A549 (cell line): ENCODE measurements around the gene STX16. TPM values are rescaled to one million over a fixed set of nuclear protein-coding genes. Genes with fewer than 3 reads are reported as not detected.

ENCODE experiments used
- ATAC-seq, 2 experiments: fragments of 200-7000 bp in 1 of 2; fragments of >200 bp in 1 of 2; cut with Nextera tagmentation in 1 of 2; cut with Tn5 transposase in 1 of 2; 3 replicates each; pipeline versions ENCODE4 v1.8.0 to v1.9.1; 2018 to 2020; ENCODE audit warnings: mild to moderate bottlenecking in 1 of 2, moderate library complexity in 1 of 2
- CTCF ChIA-PET: fragments of 300-600 bp; sonication (Branson Sonifier 250); formaldehyde crosslinking; extraction: SDS; loops from one replicate; lab custom pipeline; 2021; ENCODE audit warnings: antibody characterized with exemption, inconsistent platforms; lab: Yijun Ruan, JAX
- POLR2A ChIA-PET: fragments of 350-600 bp; formaldehyde crosslinking; extraction: SDS; loops from one replicate; lab custom pipeline; 2021; ENCODE audit warnings: antibody characterized with exemption, inconsistent platforms; lab: Yijun Ruan, JAX
- DNase-seq, 2 experiments: peaks; one replicate each; pipeline versions ENCODE4 v3.0.0 to v3.0.0-alpha.2; 2011 to 2016; ENCODE audit warnings: low read depth in 1 of 2, low spot score in 1 of 2
- FAIRE-seq: peaks from 2 replicates; lab custom pipeline; 2011; peaks lifted over from hg19 to GRCh38; lab: Jason Lieb, UNC
- H3K27ac ChIP-seq, 2 experiments: fragments of >200 bp; sonication (Bioruptor Twin); formaldehyde crosslinking; 3 replicates each; pipeline ENCODE4 v1.5.1; 2016 to 2017
- H3K4me1 ChIP-seq: fragments of >200 bp; sonication (Bioruptor Twin); formaldehyde crosslinking; 3 replicates; pipeline ENCODE4 v1.6.1; 2016
- H3K4me2 ChIP-seq: fragments of >200 bp; sonication (Bioruptor Twin); formaldehyde crosslinking; 3 replicates; pipeline ENCODE4 v1.6.1; 2016
- H3K4me3 ChIP-seq: fragments of >200 bp; sonication (Bioruptor Twin); formaldehyde crosslinking; 3 replicates; pipeline ENCODE4 v1.5.1; 2016
- H3K9me3 ChIP-seq: fragments of >200 bp; sonication (Bioruptor Twin); formaldehyde crosslinking; 3 replicates; pipeline ENCODE4 v1.6.1; 2016
- BHLHE40 ChIP-seq: IDR thresholded peaks from 2 replicates; pipeline ENCODE4 v1.6.1; 2012; ENCODE audit warnings: low read depth, low read length, inconsistent platforms
- CBX8 ChIP-seq: fragments of 200-600 bp; sonication (generic); IDR thresholded peaks from 2 replicates; pipeline ENCODE4 v1.6.1; 2016
- EHF ChIP-seq: fragments of 250-450 bp; sonication (Bioruptor Pico); IDR thresholded peaks from 2 replicates; pipeline ENCODE4 v1.5.0; 2020; ENCODE audit warnings: mild to moderate bottlenecking
- EP300 ChIP-seq, 2 experiments: fragments of >200 bp; sonication (Bioruptor Twin); formaldehyde crosslinking; IDR thresholded peaks; 2 replicates in 1 of 2; 3 replicates in 1 of 2; pipeline ENCODE4 v1.6.1; 2016 to 2017
- FOSB ChIP-seq: fragments of 250-450 bp; sonication (Bioruptor Pico); IDR thresholded peaks from 2 replicates; pipeline ENCODE4 v1.5.0; 2020; ENCODE audit warnings: mild to moderate bottlenecking, moderate library complexity
- HEYL ChIP-seq: fragments of 250-450 bp; sonication (Bioruptor Pico); IDR thresholded peaks from 2 replicates; pipeline ENCODE4 v1.8.0; 2021; ENCODE audit warnings: mild to moderate bottlenecking, moderate library complexity
- HMGXB4 ChIP-seq: fragments of 250-450 bp; sonication (Bioruptor Pico); IDR thresholded peaks from 2 replicates; pipeline ENCODE4 v1.5.0; 2021; ENCODE audit warnings: mild to moderate bottlenecking, moderate library complexity, borderline replicate concordance
- HOXB13 ChIP-seq: fragments of 250-450 bp; sonication (Bioruptor Pico); IDR thresholded peaks from 2 replicates; pipeline ENCODE4 v1.5.0; 2020; ENCODE audit warnings: low read depth, mild to moderate bottlenecking, moderate library complexity
- JUN ChIP-seq, 2 experiments: fragments of >200 bp; sonication (Bioruptor Twin); formaldehyde crosslinking; IDR thresholded peaks; 2 replicates in 1 of 2; 3 replicates in 1 of 2; pipeline ENCODE4 v1.6.1; 2016 to 2017
- MAFK ChIP-seq: fragments of 450-650 bp; IDR thresholded peaks from 2 replicates; pipeline ENCODE4 v1.6.1; 2014; ENCODE audit not compliant: partially characterized antibody
- MYC ChIP-seq: IDR thresholded peaks from 2 replicates; pipeline ENCODE4 v1.6.1; 2012; ENCODE audit warnings: mild to moderate bottlenecking, inconsistent platforms, low read length, improper control_type of control experiment, borderline replicate concordance
- NFE2L2 ChIP-seq: fragments of 150-350 bp; conservative IDR thresholded peaks from 2 replicates; pipeline ENCODE4 v1.6.1; 2014; ENCODE audit warnings: low read length
- NPAS2 ChIP-seq: fragments of 250-450 bp; sonication (Bioruptor Pico); IDR thresholded peaks from 2 replicates; pipeline ENCODE4 v1.8.0; 2022; ENCODE audit warnings: mild to moderate bottlenecking, moderate library complexity, borderline replicate concordance
- NR3C1 ChIP-seq: fragments of >200 bp; sonication (Bioruptor Twin); formaldehyde crosslinking; IDR thresholded peaks from 3 replicates; pipeline ENCODE4 v1.6.1; 2017
- POLR2A ChIP-seq: IDR thresholded peaks from 2 replicates; pipeline ENCODE4 v1.6.1; 2012; ENCODE audit warnings: mild to moderate bottlenecking, low read length
- POLR2AphosphoS2 ChIP-seq: conservative IDR thresholded peaks from 2 replicates; pipeline ENCODE4 v1.6.1; 2012; ENCODE audit warnings: low read length, improper control_type of control experiment, inconsistent platforms
- RAD21 ChIP-seq, 2 experiments: fragments of >200 bp in 1 of 2; sonication (Bioruptor Twin) in 1 of 2; formaldehyde crosslinking in 1 of 2; IDR thresholded peaks in 1 of 2; conservative IDR thresholded peaks in 1 of 2; 2 replicates in 1 of 2; 3 replicates in 1 of 2; pipeline ENCODE4 v1.6.1; 2012 to 2018; ENCODE audit warnings: inconsistent platforms in 1 of 2
- RARB ChIP-seq: fragments of 250-450 bp; sonication (Bioruptor Pico); IDR thresholded peaks from 2 replicates; pipeline ENCODE4 v1.8.0; 2021; ENCODE audit warnings: mild to moderate bottlenecking, moderate library complexity
- REST ChIP-seq: fragments of 200-600 bp; sonication (generic); IDR thresholded peaks from 2 replicates; pipeline ENCODE4 v1.6.1; 2016; ENCODE audit warnings: antibody characterized with exemption, mild to moderate bottlenecking, moderate library complexity
- SMC3 ChIP-seq: fragments of >200 bp; sonication (Bioruptor Twin); formaldehyde crosslinking; IDR thresholded peaks from 3 replicates; pipeline ENCODE4 v1.6.1; 2018; ENCODE audit warnings: inconsistent platforms
- SREBF2 ChIP-seq: fragments of 450-650 bp; IDR thresholded peaks from 2 replicates; pipeline ENCODE4 v1.6.1; 2014; ENCODE audit warnings: mild to moderate bottlenecking, moderate library complexity
- TP53 ChIP-seq: fragments of 250-450 bp; sonication (Bioruptor Pico); IDR thresholded peaks from 2 replicates; pipeline ENCODE4 v1.5.0; 2021; ENCODE audit warnings: mild to moderate bottlenecking, moderate library complexity
- WGBS: methylation state at CpG from one replicate; pipeline ENCODE4 v1.1.6; 2017; ENCODE audit errors: missing lambda C conversion rate; 5-methylcytosine and 5-hydroxymethylcytosine counted together
- polyA plus RNA-seq, 4 experiments: library from polyadenylated mRNA; depleted of rRNA in 3 of 4; stranded (reverse); fragments of >200 nt; fragmentation: RNase III in 1 of 4; extraction: RNeasy Plus Mini Kit Qiagen cat#74134 plus additional on column Dnase treatment in 1 of 4; gene quantifications; 2 replicates in 3 of 4; 3 replicates in 1 of 4; pipeline ENCODE4 v1.2.3, GENCODE V29; 2011 to 2017
- TF ChIP-seq, protein P1 (sequence below): IDR thresholded peaks from 2 replicates; pipeline ENCODE4 v1.6.1; 2012; ENCODE audit warnings: low read depth, borderline replicate concordance
- TF ChIP-seq, protein P2 (sequence below): fragments of >200 bp; sonication (Bioruptor Twin); formaldehyde crosslinking; IDR thresholded peaks from 3 replicates; pipeline ENCODE4 v1.5.1; 2016
- TF ChIP-seq, protein P3 (sequence below): fragments of 150-350 bp; IDR thresholded peaks from 2 replicates; pipeline ENCODE4 v1.6.1; 2014; ENCODE audit warnings: low read depth, mild to moderate bottlenecking, low read length

STX16 gene
- polyA plus RNA-seq, 2 of the 4 experiments (the other 2 are of a cell fraction) = 68.5 to 71.6 TPM

DNA sequence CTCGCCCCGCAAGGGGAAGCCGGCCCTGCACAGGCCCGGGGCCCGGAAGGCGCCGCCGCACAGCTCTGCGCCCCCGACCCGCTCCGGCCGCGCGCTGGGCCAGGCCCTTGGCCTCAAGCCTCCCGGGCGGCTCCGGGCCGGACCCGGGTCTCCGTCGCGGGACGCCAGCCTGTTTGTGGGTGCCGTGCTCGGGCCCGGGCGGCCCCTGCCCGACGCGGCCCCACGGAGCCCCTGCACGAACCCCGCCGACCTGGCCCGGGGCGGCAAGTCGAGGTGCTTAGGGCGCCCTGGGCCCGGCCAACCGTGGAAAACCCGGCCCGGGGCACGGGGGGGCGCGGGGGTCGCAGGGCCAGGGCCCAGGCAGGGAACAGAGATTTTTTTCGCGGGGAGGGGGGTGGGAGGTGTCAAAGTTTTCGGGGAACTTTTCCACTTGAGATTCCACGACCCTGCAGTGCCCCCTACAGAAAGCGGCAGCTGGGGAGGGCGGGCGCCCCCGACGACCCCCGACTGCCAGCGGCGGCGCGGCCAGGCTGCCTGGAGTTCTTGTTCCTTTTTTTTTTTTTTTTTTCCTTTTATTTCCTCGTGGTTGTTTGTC is 805 bp upstream of the STX16 start:
- POLR2A ChIA-PET = interaction anchor here (0.5 to 2.4 kb wide), 10 partner anchors 20 to 806 kb away, joined by 3 to 23 read pairs (median 4); partner anchors contain the start of gene VAPB
- peak in 1 of 2 experiments; percentile 6; a peak in 3 of 6 replicates for ATAC-seq
- CTCF ChIA-PET = interaction anchor here (0.7 to 3.5 kb wide), 41 partner anchors 8 to 1054 kb away, joined by 3 to 36 read pairs (median 4); no protein-coding TSS in a partner anchor
- H3K4me2 ChIP-seq = peak overlapping the region; percentile 96
- H3K4me3 ChIP-seq = peak overlapping the region; percentile 91
- no peak for DNase-seq
- WGBS = 34% methylated on average over 40 of the region's 62 CpGs
- FAIRE-seq = no peak
- no peaks in the 10 kb centered on the region for H3K9me3 ChIP-seq
- TF ChIP-seq CBX8 = no peak
- no peak for TF ChIP-seq HOXB13 (CRISPR knock-in tag)
- TF ChIP-seq SMC3 = peak; percentile 63
- peak; percentile 51 to 80; a peak in 4 of 5 replicates for TF ChIP-seq RAD21 (conservative IDR thresholded peaks at IDR 0.05 in 1 of 2, IDR thresholded peaks at IDR 0.05 in 1 of 2)
- TF ChIP-seq POLR2AphosphoS2 = no peak
- no peak for TF ChIP-seq TP53 (CRISPR knock-in tag)
- TF ChIP-seq, protein P1, sequence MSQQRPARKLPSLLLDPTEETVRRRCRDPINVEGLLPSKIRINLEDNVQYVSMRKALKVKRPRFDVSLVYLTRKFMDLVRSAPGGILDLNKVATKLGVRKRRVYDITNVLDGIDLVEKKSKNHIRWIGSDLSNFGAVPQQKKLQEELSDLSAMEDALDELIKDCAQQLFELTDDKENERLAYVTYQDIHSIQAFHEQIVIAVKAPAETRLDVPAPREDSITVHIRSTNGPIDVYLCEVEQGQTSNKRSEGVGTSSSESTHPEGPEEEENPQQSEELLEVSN = no peak
- no peak for TF ChIP-seq REST
- TF ChIP-seq HMGXB4 (CRISPR knock-in tag) = no peak
- no peak for TF ChIP-seq RARB
- no peak for TF ChIP-seq NPAS2 (CRISPR knock-in tag)
- TF ChIP-seq, protein P2, sequence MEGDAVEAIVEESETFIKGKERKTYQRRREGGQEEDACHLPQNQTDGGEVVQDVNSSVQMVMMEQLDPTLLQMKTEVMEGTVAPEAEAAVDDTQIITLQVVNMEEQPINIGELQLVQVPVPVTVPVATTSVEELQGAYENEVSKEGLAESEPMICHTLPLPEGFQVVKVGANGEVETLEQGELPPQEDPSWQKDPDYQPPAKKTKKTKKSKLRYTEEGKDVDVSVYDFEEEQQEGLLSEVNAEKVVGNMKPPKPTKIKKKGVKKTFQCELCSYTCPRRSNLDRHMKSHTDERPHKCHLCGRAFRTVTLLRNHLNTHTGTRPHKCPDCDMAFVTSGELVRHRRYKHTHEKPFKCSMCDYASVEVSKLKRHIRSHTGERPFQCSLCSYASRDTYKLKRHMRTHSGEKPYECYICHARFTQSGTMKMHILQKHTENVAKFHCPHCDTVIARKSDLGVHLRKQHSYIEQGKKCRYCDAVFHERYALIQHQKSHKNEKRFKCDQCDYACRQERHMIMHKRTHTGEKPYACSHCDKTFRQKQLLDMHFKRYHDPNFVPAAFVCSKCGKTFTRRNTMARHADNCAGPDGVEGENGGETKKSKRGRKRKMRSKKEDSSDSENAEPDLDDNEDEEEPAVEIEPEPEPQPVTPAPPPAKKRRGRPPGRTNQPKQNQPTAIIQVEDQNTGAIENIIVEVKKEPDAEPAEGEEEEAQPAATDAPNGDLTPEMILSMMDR = peak; percentile 85; the same call in 2 of the 3 replicates
- TF ChIP-seq POLR2A = no peak
- no peak for TF ChIP-seq BHLHE40
- TF ChIP-seq, all 56 proteins: peak for 3
- Histone ChIP-seq H3K27ac (peak overlapping the region; percentile 90 to 95), H3K4me1 (peaks cover 27% of the 10 kb centered on the region)

GRCh38 chr20:58651559-58651945 is 469 bp downstream of the STX16 start:
- no peak for FAIRE-seq
- WGBS = 0% methylated on average over 17 of the region's 18 CpGs
- TF ChIP-seq SREBF2 (no peak), EHF (CRISPR knock-in tag) (no peak), NFE2L2 (no peak), SMC3 (no peak), CBX8 (no peak), JUN (IDR thresholded peaks at IDR 0.05) (no peak), EP300 (IDR thresholded peaks at IDR 0.05) (no peak), FOSB (CRISPR knock-in tag) (no peak), BHLHE40 (no peak), MAFK (no peak), NR3C1 (no peak), MYC (no peak), HEYL (no peak)
- TF ChIP-seq, protein P2 = no peak
- TF ChIP-seq, protein P3, sequence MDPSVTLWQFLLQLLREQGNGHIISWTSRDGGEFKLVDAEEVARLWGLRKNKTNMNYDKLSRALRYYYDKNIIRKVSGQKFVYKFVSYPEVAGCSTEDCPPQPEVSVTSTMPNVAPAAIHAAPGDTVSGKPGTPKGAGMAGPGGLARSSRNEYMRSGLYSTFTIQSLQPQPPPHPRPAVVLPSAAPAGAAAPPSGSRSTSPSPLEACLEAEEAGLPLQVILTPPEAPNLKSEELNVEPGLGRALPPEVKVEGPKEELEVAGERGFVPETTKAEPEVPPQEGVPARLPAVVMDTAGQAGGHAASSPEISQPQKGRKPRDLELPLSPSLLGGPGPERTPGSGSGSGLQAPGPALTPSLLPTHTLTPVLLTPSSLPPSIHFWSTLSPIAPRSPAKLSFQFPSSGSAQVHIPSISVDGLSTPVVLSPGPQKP = no peak

More at GRCh38 chr20:58651559-58651945, 469 bp downstream of the STX16 start:
- Histone ChIP-seq H3K27ac (peak overlapping the region; percentile 90 to 95), H3K4me2 (peak overlapping the region; percentile 96), H3K4me1 (peaks cover 26% of the 10 kb centered on the region; the same call in 2 of the 3 replicates), H3K9me3 (no peaks in the 10 kb centered on the region), H3K4me3 (peak overlapping the region; percentile 91)
- POLR2A ChIA-PET = interaction anchor here (0.6 to 2.4 kb wide), 10 partner anchors 8 to 405 kb away, joined by 3 to 23 read pairs (median 4); partner anchors contain the start of gene VAPB
- ATAC-seq = no peak
- no peak for DNase-seq
- CTCF ChIA-PET = interaction anchor here (0.6 to 3.5 kb wide), 70 partner anchors 8 to 1056 kb away, joined by 3 to 36 read pairs (median 4); partner anchors contain the start of gene VAPB
